Measurements from ENCODE around the gene ADAMTS14.
A peak's percentile ranks its signal among the peaks of the same experiment; 100 is the strongest.
"Not testable (repeated sequence)": the region's sequence is repeated elsewhere in the genome, so short reads cannot be mapped to it uniquely, and the experiment has no call there.

The ADAMTS14 gene

DNA sequence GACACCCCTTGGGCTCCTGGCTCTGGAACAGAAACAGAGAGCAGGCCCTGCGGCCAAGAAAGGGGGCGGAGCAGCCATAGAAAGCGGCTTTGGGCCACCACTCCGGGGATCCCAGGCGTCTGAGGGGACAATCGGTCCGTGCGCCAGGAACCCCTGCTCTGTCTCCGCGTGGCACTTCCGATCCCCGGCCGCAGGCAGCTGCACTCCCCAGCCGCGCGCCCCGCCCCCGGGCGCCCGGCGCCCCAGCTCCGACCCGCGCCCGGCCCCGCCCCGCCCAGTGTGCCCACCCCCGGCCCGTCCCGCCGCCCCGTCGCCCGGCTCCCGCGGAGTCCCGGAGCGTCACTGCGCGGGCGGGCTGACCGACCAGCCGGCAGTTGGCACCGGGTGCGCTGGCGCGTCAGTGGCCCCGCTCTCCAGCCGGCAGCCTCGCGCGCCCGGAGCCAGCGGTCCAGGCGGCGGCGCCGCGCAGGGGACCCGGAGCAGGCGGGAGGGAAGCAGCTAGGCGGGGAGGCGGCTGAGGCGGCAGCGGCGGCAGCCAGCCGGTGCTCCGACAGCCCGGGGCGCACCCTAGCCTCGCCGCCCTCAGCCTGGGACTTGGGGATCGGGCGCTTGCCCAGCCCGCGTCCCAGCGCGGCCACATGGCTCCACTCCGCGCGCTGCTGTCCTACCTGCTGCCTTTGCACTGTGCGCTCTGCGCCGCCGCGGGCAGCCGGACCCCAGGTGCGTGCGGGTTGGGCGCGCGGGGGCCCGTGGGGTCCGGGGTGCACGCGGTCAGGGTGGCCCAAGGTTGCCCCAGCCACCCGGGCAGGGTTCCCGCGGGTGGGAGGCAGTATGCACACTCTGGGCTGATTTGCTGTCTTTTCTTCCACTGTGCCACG, at the start of gene ADAMTS14:
Gene ADAMTS14 (plus strand): TSS at position 342 of the 878 bp plus-strand sequence. CDS start 297 bp downstream, at position 639.
- no peak for DNase-seq (ENCODE audit: low read depth in 1 of 2, low spot score in 1 of 2)

- no peak for DNase-seq (ENCODE audit: low read depth in 1 of 2, low spot score in 1 of 2)
Observed at GRCh38 chr10:70622541-70622940, 49.8 kb upstream of the ADAMTS14 start.

- DNase-seq (ENCODE audit: low read depth in 1 of 2, low spot score in 1 of 2), result no peak
Observed at GRCh38 chr10:70622981-70623844, 49.1 kb upstream of the ADAMTS14 start.

GRCh38 chr10:70626056-70626455, 46.2 kb upstream of the ADAMTS14 start:
- no peak for DNase-seq (ENCODE audit: low read depth in 1 of 2, low spot score in 1 of 2)

DNA sequence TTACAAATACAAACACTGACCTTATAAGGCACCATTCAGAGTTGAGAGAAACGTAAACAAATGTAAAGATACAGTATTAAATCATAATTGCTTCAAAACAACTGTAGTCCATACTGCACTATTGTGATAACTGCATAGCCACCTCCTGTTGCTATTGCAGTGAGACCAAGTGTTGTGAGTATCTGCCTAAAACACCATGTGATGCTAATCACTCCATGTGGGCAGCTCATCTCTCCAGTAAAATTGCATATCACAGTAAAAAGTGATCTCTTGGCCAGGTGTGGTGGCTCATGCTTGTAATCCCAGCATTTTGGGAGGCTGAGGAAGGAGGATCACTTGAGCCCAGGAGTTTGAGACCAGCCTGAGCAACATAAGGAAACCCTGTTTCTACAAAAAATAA, 43.0 kb upstream of the ADAMTS14 start:
- DNase-seq (ENCODE audit: low read depth in 1 of 2, low spot score in 1 of 2), result no peak

DNA sequence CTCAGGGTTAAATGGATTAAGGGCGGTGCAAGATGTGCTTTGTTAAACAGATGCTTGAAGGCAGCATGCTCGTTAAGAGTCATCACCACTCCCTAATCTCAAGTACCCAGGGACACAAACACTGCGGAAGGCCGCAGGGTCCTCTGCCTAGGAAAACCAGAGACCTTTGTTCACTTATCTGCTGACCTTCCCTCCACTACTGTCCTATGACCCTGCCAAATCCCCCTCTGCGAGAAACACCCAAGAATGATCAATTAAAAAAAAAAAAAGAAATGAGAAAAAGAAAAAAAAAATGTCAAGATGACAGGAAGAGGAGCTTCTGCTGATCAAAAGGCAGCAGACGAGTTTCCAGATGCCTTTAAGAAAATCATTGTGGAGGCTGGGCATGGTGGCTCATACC, 40.6 kb upstream of the ADAMTS14 start:
- not testable (repeated sequence) for DNase-seq (ENCODE audit: low read depth in 1 of 2, low spot score in 1 of 2)

- no peak for DNase-seq (ENCODE audit: low read depth in 1 of 2, low spot score in 1 of 2)
Observed at GRCh38 chr10:70634011-70634410, 38.3 kb upstream of the ADAMTS14 start.

DNA sequence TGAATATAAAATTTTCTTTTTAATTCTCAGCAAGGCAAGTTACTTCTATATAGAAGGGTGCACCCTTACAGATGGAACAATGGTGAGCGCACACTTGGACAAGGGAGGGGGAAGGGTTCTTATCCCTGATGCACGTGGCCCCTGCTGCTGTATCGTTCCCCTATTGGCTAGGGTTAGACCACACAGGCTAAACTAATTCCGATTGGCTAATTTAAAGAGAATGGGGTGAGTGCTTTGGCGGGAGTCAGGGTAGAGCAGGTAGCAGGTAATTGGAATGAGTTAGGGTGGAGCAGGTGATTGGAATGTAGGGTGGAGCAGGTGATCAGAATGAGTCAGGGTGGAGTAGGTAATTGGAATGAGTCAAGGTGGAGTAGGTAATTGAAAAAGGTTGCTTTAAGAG, 37.8 kb upstream of the ADAMTS14 start:
- not testable (repeated sequence) for DNase-seq (ENCODE audit: low read depth in 1 of 2, low spot score in 1 of 2)

- DNase-seq (ENCODE audit: low read depth in 1 of 2, low spot score in 1 of 2), result not testable (repeated sequence)
Observed at GRCh38 chr10:70639640-70640383, 32.5 kb upstream of the ADAMTS14 start.

GRCh38 chr10:70643272-70643671, 29.0 kb upstream of the ADAMTS14 start:
- DNase-seq (ENCODE audit: low read depth in 1 of 2, low spot score in 1 of 2), result not testable (repeated sequence)

DNA sequence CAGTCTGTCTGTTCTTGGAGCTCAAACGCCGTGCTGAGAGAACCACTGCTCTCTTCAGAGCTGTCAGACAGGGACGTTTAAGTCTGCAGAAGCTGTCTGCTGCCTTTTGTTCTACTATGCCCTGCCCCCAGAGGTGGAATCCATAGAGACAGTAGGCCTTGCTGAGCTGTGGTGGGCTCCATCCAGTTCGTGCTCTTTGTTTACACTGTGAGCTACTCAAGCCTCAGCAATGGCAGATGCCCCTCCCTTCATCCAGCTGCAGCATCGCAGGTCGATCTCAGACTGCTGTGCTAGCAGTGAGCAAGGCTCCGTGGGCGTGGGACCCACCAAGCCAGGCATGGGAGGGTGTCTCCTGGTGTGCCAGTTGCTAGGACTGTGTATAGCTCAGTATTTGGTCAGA, 27.3 kb upstream of the ADAMTS14 start:
- DNase-seq (ENCODE audit: low read depth in 1 of 2, low spot score in 1 of 2), result not testable (repeated sequence)

- no peak for DNase-seq (ENCODE audit: low read depth in 1 of 2, low spot score in 1 of 2)
Observed at GRCh38 chr10:70647086-70647485, 25.2 kb upstream of the ADAMTS14 start.

DNA sequence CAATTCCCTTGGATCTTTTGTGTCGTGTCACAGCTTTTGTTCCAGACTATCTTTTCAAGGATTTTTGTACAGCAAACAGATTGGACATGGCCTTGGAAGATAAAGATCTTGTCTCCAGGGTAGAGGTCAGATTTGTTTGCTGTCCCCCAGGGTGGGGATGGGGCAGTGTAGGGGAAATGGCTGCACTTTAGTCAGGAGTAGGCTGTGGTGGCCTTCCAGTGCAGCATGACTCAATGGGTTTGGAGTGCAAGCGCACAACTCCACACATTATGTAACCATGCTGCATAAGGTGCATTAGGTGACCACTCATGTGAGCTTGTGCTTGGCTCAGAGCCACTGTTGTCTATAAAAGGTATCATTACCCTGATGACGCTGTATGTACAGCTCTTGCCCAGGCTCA, 23.9 kb upstream of the ADAMTS14 start:
- no peak for DNase-seq (ENCODE audit: low read depth in 1 of 2, low spot score in 1 of 2)

DNA sequence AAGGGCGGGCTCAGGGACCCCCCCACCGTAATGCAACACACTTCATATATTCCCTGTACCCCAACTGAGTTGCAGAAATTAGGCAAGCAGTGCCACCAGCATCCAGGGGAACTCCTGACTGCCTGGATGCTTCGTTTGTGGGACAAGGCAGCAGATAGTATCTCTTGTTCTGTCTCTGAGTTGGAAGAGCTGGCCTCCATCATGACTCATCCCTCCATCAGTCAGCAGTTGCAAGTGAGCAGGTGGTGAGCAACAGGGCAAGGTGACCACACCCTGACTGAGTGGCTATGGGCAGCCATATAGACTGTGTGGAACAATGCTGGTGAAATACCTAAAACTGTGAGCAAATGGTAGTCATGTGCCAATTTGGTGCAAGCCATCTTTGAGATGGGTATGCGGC, 22.8 kb upstream of the ADAMTS14 start:
- DNase-seq (ENCODE audit: low read depth in 1 of 2, low spot score in 1 of 2), result no peak

GRCh38 chr10:70650104-70650503, 22.2 kb upstream of the ADAMTS14 start:
- DNase-seq (ENCODE audit: low read depth in 1 of 2, low spot score in 1 of 2), result no peak

DNA sequence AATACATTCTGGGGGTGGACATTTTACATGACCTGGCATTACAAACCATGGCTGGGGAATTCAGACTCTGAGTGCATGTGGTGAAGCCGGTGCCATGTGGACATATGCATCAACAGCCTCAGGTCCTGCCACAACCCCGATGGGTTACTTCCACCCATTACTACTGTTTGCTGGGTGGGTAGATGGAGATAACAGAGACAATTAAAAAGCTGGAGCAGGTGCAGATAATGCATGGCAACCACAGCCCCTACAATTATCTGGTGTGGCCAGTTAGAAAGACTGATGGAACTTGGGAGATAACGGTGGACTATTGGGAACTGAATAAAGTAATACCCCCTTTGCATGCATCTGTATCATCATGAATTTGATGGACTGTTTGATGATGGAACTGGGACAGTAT, 21.6 kb upstream of the ADAMTS14 start:
- DNase-seq (ENCODE audit: low read depth in 1 of 2, low spot score in 1 of 2), result no peak

DNA sequence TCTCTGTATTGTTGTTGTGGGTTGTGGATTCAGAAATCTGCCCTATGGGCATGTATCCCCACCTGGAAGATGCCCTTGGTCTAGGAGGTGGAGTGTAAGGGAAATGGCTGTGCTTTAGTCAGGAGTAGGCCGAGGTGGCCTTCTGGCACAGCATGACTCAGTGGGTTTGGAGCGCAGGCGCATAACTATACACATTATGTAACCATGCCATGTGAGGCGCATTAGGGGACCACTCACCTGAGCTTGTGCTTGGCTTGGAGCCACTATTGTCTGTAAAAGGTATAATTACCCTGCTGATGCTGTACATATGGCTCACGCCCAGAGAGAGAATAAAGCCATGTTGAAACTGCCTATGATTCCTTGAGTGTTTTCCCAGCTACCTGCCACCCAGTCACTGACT, 20.6 kb upstream of the ADAMTS14 start:
- DNase-seq (ENCODE audit: low read depth in 1 of 2, low spot score in 1 of 2), result no peak

DNA sequence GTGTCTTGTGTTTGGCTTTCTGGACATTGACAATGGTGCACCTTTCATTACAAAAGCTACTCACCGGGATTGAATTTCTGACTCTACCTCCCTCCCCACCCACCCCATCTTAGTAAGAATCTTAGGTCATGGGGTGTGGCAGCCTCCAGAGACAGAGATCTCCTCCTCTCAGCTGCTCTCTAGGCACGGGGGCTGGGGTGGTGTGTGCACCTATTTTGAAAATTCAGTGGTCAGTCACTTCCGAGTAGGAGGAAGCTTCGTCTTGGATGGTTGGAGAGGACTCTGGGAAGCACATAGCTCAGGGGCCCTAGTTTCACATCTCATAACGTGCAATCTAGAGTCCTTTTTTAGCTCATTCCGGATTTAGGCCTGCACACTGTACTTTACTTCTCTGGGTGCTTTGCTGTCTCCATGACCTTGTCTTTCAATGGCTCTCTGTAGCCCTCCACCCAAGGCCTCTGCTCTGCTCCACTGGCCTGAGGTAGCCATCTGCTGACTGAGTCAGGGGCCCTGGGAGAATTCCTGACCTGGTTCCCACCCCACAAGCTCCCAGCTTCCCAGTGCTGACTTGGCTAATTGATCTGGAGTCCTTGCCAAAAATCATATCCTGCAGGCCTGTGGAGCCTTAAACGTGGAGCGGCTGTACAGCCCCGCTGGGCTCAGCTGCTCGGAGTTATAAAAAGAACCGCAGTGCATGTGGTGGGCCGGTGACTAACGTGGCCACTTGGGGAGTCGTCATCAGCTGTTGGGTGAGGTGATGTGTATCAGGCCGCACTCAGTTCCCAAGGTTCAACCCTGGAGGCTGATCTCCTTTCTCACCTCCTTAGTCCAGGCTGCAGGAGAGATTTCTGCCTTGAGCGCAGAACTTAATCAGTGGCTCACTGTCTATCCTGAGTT, 19.3 kb upstream of the ADAMTS14 start:
- DNase-seq (ENCODE audit: low read depth in 1 of 2, low spot score in 1 of 2), result no peak

DNA sequence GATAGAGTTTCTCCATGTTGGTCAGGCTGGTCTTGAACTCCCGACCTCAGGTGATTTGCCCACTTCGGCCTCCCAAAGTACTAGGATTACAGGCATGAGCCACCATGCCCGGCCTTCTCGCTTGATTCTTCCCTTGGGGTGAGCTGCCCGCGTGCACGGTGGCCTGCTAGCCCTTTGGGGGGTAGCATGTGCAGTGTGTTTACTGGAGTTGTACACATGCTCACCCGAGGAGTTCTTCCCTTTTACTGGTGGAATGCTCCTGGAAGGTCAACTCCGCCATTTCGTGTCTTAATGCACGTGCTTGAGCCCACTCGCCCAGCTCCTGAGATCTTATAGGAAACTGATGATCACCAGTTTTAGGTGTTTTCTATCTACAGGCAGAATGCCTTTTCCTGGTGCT, 17.0 kb upstream of the ADAMTS14 start:
- DNase-seq (ENCODE audit: low read depth in 1 of 2, low spot score in 1 of 2), result no peak

DNA sequence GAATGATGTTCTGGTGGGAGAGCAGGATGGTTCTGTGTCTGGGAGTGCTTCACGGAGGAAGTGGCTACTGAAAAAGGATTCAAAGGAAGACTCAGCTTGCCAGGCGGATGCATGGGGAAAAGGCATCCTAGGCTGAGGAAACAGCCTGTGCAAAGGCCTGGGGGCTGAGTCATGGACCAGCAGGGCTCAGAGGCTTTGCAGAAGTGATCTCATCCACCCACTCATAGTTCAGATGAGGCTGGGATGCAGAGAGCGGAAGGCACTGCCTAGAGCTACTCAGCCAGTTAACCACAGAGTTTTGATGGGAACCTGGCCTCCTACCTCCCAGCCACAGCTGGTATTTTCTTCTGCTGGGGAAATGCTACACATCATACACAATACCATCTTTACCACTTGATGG, 15.8 kb upstream of the ADAMTS14 start:
- DNase-seq (ENCODE audit: low read depth in 1 of 2, low spot score in 1 of 2), result peak in 1 of 2 donors; percentile 26
